GM12874 (cell line): Measurements from ENCODE around the gene RAP1GAP2.

Source experiments
- TF ChIP-seq, protein P1 (sequence below): IDR thresholded peaks from 2 replicates; pipeline ENCODE4 v1.5.1; 2011; ENCODE audit warnings: low read depth, mild to moderate bottlenecking, control low read depth, low read length, moderate library complexity; ENCODE audit not compliant: insufficient read depth

Gene RAP1GAP2

DNA sequence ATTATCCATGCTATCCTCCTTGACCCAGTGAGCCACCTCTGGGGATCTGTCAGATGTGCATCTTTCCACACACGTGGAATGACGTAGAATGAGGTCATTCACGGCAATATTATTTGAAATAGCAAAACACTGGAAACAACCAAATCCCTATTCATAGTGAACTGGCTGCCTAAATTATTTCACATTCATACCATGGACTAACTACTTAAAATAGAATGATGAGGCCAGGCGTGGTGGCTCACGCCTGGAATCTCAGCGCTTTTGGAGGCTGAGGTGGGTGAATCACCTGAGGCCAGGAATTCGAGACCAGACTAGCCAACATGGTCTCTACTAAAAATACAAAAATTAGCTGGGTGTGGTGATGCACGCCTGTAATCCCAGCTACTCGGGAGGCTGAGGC lies 75.5 kb downstream of the RAP1GAP2 start:
- TF ChIP-seq, protein P1, sequence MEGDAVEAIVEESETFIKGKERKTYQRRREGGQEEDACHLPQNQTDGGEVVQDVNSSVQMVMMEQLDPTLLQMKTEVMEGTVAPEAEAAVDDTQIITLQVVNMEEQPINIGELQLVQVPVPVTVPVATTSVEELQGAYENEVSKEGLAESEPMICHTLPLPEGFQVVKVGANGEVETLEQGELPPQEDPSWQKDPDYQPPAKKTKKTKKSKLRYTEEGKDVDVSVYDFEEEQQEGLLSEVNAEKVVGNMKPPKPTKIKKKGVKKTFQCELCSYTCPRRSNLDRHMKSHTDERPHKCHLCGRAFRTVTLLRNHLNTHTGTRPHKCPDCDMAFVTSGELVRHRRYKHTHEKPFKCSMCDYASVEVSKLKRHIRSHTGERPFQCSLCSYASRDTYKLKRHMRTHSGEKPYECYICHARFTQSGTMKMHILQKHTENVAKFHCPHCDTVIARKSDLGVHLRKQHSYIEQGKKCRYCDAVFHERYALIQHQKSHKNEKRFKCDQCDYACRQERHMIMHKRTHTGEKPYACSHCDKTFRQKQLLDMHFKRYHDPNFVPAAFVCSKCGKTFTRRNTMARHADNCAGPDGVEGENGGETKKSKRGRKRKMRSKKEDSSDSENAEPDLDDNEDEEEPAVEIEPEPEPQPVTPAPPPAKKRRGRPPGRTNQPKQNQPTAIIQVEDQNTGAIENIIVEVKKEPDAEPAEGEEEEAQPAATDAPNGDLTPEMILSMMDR, result no peak

DNA sequence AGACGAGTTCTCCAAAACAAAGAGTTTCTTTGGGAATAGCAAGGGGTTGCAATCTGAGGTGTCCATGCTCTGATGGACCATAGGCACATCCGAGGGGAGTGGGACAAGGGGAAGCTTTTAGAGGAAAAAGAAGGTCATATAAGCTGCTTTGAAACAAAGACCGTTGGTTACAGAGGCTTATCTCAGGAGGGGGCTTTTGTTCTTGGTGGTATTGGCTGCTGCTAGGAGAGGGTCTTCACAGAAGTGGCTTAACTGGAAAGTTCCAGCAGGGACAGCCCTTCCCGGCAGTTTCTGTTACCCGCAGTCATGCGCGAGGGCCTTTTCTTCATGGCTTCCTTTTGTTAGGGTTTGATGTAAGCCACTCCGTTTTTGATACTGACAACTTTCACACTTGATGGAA lies 76.0 kb downstream of the RAP1GAP2 start:
- TF ChIP-seq, protein P1, result no peak

DNA sequence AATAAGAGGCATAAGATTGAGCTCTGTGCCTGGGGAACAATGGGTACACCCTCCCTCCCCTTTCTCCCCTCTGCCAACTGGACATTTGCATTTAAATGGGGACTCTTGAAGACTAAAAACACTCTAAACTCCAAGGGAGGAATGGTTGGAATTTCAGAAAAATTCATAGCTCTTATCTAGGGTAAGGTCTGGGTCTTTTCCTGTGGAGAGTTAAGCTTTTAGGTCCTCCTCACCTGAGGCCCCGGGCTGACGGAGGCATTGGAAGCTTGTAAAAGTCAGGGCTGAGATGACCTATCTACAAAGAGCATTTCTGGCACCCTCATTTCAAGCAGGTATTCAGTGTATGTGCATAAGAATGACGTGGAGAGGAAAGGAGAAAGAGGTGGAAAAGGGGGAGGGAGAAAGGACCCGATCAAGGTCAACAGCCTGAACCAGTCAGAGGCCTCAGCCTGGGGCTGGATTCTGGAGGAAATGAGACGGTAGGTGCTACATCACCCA lies 78.0 kb downstream of the RAP1GAP2 start:
- TF ChIP-seq, protein P1, result no peak

DNA sequence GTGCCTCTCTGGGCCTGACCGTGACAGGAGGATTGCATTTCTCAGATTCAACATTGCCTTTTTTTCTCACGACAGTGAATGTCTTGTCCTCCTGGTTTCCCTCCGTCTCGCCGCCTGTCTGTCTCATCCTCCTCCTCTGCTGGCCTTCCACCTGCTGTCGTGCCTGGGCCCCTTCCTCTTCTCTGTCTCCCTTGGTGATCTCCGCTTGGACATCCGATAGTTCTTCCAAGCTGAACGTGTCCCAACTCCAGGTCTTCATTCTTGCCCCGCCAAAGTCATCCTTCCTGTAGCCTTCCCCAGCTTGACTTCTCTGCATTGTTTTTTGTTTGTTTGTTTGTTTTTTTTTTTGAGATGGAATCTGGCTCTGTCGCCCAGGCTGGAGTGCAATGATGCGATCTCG lies 79.4 kb downstream of the RAP1GAP2 start:
- TF ChIP-seq, protein P1, result no peak

DNA sequence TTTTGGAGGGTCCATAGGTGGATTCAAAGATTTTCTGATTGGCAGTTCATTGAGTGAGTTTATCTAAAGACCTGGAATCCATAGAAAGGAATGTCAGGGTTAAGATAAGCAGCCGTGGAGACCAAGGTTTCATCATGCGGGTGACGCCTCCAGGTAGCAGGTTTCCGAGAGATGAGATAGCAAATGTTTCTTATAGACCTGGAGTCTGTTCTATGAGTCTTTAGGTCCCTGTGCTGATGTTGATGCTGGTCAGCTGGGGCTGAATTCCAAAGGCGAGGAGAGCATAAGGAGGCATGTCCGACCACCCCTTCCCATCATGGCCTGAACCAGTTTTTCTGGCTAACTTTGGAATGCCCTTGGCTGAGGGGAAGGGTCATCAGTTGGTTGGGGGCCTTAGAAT lies 80.2 kb downstream of the RAP1GAP2 start:
- TF ChIP-seq, protein P1, result no peak

DNA sequence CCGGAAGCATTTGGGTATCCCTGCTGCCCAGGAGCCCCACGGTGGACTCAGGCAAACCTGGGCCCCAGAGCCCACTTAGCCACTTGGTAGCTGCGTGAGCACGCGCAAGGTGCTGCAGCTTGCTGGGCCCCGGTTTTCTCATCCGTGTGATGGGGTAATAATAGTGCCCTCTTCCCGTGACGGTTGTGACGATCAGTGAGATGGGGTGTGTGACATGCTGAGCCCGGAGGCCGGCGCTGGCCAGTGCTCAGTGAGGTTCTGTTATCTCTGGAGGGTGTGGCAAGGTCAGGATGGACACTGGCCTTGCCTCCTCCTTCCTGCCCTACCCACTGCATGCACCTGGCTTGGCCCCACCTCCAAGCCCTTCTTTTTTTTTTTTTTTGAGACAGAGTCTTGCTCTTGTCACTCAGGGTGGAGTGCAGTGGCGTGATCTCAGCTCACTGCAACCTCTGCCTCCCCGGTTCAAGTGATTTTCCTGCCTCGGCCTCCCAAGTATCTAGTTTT lies 82.6 kb downstream of the RAP1GAP2 start:
- TF ChIP-seq, protein P1, result no peak

DNA sequence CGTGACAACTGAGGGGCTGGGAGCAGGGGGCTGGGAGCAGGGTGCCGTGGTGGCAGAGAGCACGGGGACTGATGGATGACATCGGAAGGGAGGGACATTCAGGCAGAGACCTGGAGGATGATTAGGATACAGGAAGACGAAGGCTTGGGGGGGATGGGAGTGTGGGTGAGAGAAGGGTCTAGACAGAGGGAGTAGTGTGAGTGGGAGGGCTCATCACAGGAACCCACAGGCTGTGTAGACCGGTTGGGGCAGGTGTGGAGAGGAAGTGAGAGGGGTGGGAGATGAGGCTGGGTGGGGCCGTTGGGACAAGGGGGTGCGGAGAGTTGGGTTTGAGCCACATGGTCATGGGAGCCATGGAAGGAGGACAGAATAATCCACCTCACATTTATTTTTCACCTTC lies 83.8 kb downstream of the RAP1GAP2 start:
- TF ChIP-seq, protein P1, result no peak
